RPMI7951 (cell line): Measurements from ENCODE around the gene ACTR6. TPM values are rescaled to one million over a fixed set of nuclear protein-coding genes. Genes with fewer than 3 reads are reported as not detected.
"Not testable (repeated sequence)": the region's sequence is repeated elsewhere in the genome, so short reads cannot be mapped to it uniquely, and the experiment has no call there.

Experiments used
- DNase-seq: peaks from one replicate; pipeline ENCODE4 v3.0.0-alpha.2; 2012; ENCODE audit warnings: low read depth
- total RNA-seq: library from RNA; depleted of rRNA; stranded (reverse); fragments of >200 nt; shearing (Covaris generic); gene quantifications from 2 replicates; pipeline ENCODE4 v1.2.3, GENCODE V29; 2014; rRNA removed

ACTR6 gene
- total RNA-seq, result 24.7 and 32.0 TPM in 2 replicates

GRCh38 chr12:100200463-100201181 is at the start of gene ACTR6:
ACTR6 (plus strand) TSS chr12:100200815; CDS start chr12:100200852, 37 bp downstream.
- DNase-seq, result peak; percentile 92

- DNase-seq, result no peak
Measured at GRCh38 chr12:100151769-100152168, 48.8 kb upstream of the ACTR6 start.

DNA sequence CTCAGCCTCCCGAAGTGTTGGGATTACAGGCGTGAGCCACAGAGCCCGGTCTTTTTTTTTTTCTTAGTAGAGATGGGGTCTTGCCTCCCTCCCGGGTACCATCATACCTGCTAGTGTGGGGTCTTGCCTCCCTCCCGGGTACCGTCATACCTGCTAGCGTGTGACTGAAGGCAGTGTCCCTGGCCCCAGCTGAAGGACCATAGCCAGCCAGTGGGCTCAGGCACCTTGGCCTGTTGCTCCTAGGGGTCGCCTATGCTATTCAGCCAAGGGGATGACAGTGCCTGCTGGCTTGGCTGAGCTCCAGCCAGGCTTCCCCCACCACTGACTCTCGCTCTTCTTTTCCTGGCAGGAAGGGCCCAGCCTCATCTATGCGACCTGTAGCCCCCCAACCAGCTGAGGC is 47.5 kb upstream of the ACTR6 start:
- no peak for DNase-seq

DNA sequence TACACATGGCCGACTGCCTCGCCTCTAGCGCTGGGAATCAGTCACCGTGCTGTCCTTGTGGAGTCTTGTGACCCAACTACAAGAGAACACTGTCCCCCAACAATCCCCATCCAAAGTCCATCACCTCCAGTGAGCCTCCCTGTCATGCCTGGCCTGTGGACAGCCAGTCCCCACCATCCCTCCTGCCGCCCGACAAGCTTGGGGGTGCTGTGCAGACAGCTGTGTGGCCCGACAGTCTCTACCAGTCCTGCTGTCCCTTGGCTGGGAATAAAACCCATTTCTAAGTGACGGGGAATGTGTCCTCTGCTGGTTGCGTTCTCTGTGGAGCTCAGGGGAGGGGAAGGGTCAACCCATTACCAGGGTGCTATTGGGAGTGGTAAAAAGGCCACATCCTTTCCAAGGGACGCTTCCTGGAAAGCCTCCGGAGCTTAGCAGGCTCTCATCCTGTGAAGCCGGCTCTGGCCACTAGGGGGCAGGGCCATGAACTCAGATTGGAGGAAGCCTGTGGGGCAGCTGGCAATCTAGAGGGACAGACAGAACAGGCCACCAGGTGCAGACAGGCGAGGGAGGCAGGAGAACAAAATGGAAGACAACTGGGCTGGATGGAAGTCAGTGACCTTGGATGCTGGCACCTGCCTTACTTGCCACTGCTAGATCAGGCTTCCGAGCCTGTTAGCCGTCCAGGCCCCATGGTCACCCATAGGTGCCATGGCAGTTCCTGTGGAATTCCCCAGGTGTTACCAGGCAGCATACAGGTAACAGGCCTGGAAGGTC is 46.0 kb upstream of the ACTR6 start:
- peak; percentile 63 for DNase-seq

DNA sequence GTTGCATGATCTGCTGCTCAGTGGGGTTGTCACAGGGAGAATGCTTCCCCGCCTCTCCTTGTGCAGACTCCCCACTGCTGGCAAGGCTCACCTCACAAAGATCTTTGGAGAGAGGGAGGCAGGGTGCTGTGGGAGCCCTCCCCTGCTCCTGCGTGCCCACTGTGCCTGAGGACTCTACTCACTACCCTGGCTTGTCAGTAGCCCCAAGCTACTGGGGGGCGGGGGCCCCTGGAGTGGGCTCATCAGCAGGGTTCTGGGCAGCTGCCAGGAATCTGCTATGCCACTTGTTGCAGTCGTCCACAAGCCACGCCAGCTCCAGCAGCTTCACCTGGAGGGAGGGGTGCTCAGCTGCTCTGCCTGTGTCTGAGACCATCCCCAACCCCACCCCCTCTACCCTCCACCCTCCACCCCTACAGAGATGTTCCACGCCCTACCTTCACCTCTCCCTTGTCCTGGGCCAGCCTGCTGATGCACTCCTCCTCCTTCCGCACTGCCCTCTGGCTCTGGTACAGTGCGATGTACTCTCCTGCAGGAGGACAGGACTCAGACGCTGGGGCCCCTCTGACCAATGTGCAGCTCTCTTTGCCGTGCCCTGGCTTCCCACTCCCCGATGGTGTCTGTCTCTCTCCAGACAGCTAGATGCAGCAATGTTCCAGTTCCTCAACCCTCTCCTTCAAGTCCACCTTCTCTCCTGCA is 43.7 kb upstream of the ACTR6 start:
- DNase-seq, result no peak

DNA sequence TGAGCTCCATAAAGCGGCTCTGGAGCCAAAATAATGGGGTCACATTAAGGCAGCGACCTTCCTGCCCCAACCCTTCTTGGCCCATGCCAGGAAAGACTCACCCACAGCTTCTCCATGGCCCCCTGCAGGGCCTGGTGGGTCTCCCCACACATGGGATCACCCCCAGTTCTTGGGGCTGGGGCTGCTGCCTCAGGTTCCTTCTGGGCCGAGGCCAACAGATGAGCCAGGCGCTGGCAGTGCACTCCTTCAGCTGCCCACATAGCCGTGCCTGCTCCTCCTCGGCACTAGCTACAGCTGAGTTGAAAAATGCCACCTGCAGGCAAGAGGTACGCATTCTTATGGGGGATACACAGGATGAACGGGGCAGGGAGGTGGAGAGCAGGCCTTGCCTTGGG is 43.2 kb upstream of the ACTR6 start:
- no peak for DNase-seq

GRCh38 chr12:100158535-100158934 is 42.1 kb upstream of the ACTR6 start:
- no peak for DNase-seq

DNA sequence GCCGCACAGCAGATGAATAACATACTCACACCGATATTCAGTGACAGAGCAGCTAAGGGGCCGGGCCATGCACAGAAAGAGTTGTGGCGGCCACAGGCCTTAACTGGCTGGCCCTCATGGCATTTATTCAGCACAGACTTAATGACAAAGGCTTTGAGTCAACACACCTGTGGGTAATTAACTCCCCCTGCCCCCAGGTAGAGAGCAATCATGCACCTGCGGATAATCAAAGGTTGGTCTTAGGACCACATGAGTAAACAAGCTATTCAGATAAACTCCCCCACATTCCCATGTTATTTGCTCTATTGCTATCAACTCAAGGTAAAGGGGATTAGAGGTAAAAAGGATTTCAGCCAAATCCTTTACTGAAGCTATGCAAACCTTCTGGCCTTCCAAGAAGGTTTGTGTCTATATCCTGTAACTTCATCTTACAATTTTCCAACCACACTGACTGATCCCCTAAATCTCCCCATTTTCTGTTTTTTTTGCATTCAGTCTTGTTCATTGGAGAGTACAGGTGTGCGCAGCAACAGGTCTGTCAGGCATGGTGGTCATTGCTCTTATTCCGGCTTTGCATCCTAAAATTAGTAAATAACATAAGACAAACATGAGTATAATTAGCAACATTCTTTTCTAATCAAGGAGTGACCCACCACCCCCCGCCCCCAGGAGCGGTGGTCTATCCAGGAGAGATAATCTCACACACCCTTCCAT is 41.1 kb upstream of the ACTR6 start:
- DNase-seq, result no peak

GRCh38 chr12:100163416-100164152 is 37.0 kb upstream of the ACTR6 start:
- DNase-seq, result peak; percentile 68

- no peak for DNase-seq
Measured at GRCh38 chr12:100164153-100164704, 36.4 kb upstream of the ACTR6 start.

GRCh38 chr12:100165356-100165755 is 35.3 kb upstream of the ACTR6 start:
- DNase-seq, result no peak

- no peak for DNase-seq
Measured at GRCh38 chr12:100166232-100166631, 34.4 kb upstream of the ACTR6 start.

GRCh38 chr12:100168562-100168961 is 32.1 kb upstream of the ACTR6 start:
- peak; percentile 45 for DNase-seq

DNA sequence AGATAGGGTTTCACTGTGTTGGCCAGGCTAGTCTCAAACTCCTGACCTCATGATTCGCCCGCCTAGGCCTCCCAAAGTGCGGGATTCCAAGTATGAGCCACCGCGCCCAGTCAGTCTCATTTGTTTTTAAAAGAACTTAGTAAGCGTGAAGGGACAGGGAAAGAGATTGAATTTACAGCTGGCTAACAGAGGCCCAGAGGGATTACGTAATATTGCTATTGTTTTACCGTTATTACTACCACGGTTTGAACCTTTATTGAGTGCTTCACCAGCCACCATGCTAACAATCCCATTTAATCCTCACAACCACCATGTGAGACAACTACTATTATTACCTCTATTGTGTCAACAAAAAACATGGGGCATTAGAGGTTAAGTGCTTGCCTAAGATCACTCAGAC is 31.3 kb upstream of the ACTR6 start:
- no peak for DNase-seq

DNA sequence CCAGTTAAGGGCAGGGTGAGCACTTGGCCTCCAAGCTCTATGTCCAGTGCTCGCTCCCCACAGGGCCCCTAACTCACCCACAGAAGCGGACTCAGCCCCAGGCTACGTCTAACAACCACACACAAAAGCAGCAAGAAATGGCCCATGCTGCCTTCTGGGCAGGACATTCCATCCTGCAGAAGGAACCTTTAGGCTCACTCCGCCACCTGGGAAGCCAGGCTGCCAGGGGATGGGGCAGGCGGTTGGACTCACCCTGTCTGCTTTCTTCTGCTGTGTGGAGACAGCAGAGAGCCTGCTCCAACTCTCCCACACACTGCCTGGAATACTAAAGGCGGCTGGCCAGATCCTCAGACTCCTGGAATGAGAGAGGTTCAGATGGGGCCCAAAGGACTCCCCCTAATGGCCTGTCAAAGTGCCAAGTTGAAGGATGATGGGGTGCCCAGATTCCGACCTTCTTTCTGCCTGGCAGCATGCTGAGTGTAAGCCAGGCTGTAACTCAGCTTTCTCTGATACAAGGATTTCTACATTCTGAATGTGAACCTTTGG is 30.2 kb upstream of the ACTR6 start:
- no peak for DNase-seq

DNA sequence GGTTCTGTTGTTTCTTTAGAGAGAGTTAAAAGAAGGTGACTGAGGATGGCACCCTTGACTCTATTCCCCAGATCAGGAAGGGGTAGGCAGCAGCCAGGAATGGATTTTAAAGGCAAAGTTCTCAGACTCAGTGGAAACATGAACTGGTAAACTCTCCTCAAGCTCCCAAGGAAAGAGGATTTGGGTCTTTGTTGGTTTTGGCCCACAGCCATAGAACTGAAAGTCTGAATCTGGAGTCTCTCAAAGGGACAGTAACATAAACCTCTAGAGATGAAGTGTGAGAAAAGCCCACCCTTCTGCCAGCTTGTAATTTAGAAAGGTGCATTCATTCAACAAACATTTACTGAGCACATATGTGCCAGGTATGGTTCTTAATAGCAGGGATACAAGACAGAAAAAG is 29.4 kb upstream of the ACTR6 start:
- no peak for DNase-seq

- no peak for DNase-seq
Measured at GRCh38 chr12:100173111-100173510, 27.5 kb upstream of the ACTR6 start.

- DNase-seq, result no peak
Measured at GRCh38 chr12:100174495-100174894, 26.1 kb upstream of the ACTR6 start.

GRCh38 chr12:100176493-100176892 is 24.1 kb upstream of the ACTR6 start:
- not testable (repeated sequence) for DNase-seq

DNA sequence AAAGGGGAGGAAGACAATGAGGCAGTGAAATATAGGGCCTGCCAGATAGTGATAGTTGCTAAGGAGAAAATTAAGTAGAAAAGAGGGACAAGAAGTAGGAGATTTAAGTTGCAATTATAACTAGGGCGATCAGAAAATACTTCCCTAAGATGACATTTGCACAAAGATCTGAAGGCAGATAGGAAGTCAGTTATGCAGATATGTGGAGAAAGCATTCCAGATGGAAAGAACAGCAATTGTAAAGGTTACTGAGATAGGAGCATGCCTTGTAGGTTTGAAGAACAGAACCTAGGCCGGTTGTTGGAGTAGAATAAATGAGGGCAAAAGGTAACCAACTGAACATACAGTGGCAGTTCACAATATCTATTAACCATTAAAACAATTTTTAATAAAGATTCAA is 21.4 kb upstream of the ACTR6 start:
- no peak for DNase-seq
